A549 (cell line): ENCODE results near the gene CEP63. TPM values are rescaled to one million over a fixed set of nuclear protein-coding genes. Genes with fewer than 3 reads are reported as not detected.

Experiments used
- ATAC-seq, 2 experiments: fragments of 200-7000 bp in 1 of 2; fragments of >200 bp in 1 of 2; cut with Nextera tagmentation in 1 of 2; cut with Tn5 transposase in 1 of 2; 3 replicates each; pipeline versions ENCODE4 v1.8.0 to v1.9.1; 2018 to 2020; ENCODE audit warnings: mild to moderate bottlenecking in 1 of 2, moderate library complexity in 1 of 2
- CTCF ChIA-PET: fragments of 300-600 bp; sonication (Branson Sonifier 250); formaldehyde crosslinking; extraction: SDS; loops from one replicate; lab custom pipeline; 2021; ENCODE audit warnings: antibody characterized with exemption, inconsistent platforms; lab: Yijun Ruan, JAX
- POLR2A ChIA-PET: fragments of 350-600 bp; formaldehyde crosslinking; extraction: SDS; loops from one replicate; lab custom pipeline; 2021; ENCODE audit warnings: antibody characterized with exemption, inconsistent platforms; lab: Yijun Ruan, JAX
- DNase-seq, 2 experiments: peaks; one replicate each; pipeline versions ENCODE4 v3.0.0 to v3.0.0-alpha.2; 2011 to 2016; ENCODE audit warnings: low read depth in 1 of 2, low spot score in 1 of 2
- FAIRE-seq: peaks from 2 replicates; lab custom pipeline; 2011; peaks lifted over from hg19 to GRCh38; lab: Jason Lieb, UNC
- H3K27ac ChIP-seq, 2 experiments: fragments of >200 bp; sonication (Bioruptor Twin); formaldehyde crosslinking; 3 replicates each; pipeline ENCODE4 v1.5.1; 2016 to 2017
- H3K4me1 ChIP-seq: fragments of >200 bp; sonication (Bioruptor Twin); formaldehyde crosslinking; 3 replicates; pipeline ENCODE4 v1.6.1; 2016
- H3K4me2 ChIP-seq: fragments of >200 bp; sonication (Bioruptor Twin); formaldehyde crosslinking; 3 replicates; pipeline ENCODE4 v1.6.1; 2016
- H3K4me3 ChIP-seq: fragments of >200 bp; sonication (Bioruptor Twin); formaldehyde crosslinking; 3 replicates; pipeline ENCODE4 v1.5.1; 2016
- H3K9me3 ChIP-seq: fragments of >200 bp; sonication (Bioruptor Twin); formaldehyde crosslinking; 3 replicates; pipeline ENCODE4 v1.6.1; 2016
- CBX8 ChIP-seq: fragments of 200-600 bp; sonication (generic); IDR thresholded peaks from 2 replicates; pipeline ENCODE4 v1.6.1; 2016
- CEBPB ChIP-seq, 2 experiments: fragments of >200 bp in 1 of 2; sonication (Bioruptor Twin) in 1 of 2; formaldehyde crosslinking in 1 of 2; IDR thresholded peaks; 2 replicates each; pipeline ENCODE4 v1.6.1; 2012 to 2016
- CHD4 ChIP-seq: fragments of 200-600 bp; sonication (generic); IDR thresholded peaks from 2 replicates; pipeline ENCODE4 v1.6.1; 2016; ENCODE audit warnings: antibody characterized with exemption, mild to moderate bottlenecking, borderline replicate concordance
- EHMT2 ChIP-seq: fragments of 200-600 bp; sonication (generic); IDR thresholded peaks from 2 replicates; pipeline ENCODE4 v1.6.1; 2016; ENCODE audit warnings: antibody characterized with exemption, low read depth, mild to moderate bottlenecking, moderate library complexity
- ESRRA ChIP-seq: fragments of 150-350 bp; IDR thresholded peaks from 2 replicates; pipeline ENCODE4 v1.6.1; 2014; ENCODE audit warnings: mild to moderate bottlenecking, low read length, borderline replicate concordance
- HOXA7 ChIP-seq: fragments of 250-450 bp; sonication (Bioruptor Pico); IDR thresholded peaks from 2 replicates; pipeline ENCODE4 v1.5.0; 2020; ENCODE audit warnings: mild to moderate bottlenecking, moderate library complexity
- HOXB13 ChIP-seq: fragments of 250-450 bp; sonication (Bioruptor Pico); IDR thresholded peaks from 2 replicates; pipeline ENCODE4 v1.5.0; 2020; ENCODE audit warnings: low read depth, mild to moderate bottlenecking, moderate library complexity
- JUN ChIP-seq, 2 experiments: fragments of >200 bp; sonication (Bioruptor Twin); formaldehyde crosslinking; IDR thresholded peaks; 2 replicates in 1 of 2; 3 replicates in 1 of 2; pipeline ENCODE4 v1.6.1; 2016 to 2017
- KDM1A ChIP-seq: fragments of 200-600 bp; sonication (generic); IDR thresholded peaks from 2 replicates; pipeline ENCODE4 v1.6.1; 2016; ENCODE audit warnings: low read depth, mild to moderate bottlenecking
- KDM5A ChIP-seq: fragments of 200-600 bp; sonication (generic); IDR thresholded peaks from 2 replicates; pipeline ENCODE4 v1.6.1; 2016; ENCODE audit warnings: antibody characterized with exemption, mild to moderate bottlenecking
- MAFK ChIP-seq: fragments of 450-650 bp; IDR thresholded peaks from 2 replicates; pipeline ENCODE4 v1.6.1; 2014; ENCODE audit not compliant: partially characterized antibody
- NFE2L2 ChIP-seq: fragments of 150-350 bp; conservative IDR thresholded peaks from 2 replicates; pipeline ENCODE4 v1.6.1; 2014; ENCODE audit warnings: low read length
- NR3C1 ChIP-seq: fragments of >200 bp; sonication (Bioruptor Twin); formaldehyde crosslinking; IDR thresholded peaks from 3 replicates; pipeline ENCODE4 v1.6.1; 2017
- PHF8 ChIP-seq: fragments of 200-600 bp; sonication (generic); IDR thresholded peaks from 2 replicates; pipeline ENCODE4 v1.6.1; 2016; ENCODE audit warnings: low read depth, mild to moderate bottlenecking, antibody characterized with exemption, moderate library complexity, borderline replicate concordance
- POLR2A ChIP-seq: IDR thresholded peaks from 2 replicates; pipeline ENCODE4 v1.6.1; 2012; ENCODE audit warnings: mild to moderate bottlenecking, low read length
- RAD21 ChIP-seq, 2 experiments: fragments of >200 bp in 1 of 2; sonication (Bioruptor Twin) in 1 of 2; formaldehyde crosslinking in 1 of 2; IDR thresholded peaks in 1 of 2; conservative IDR thresholded peaks in 1 of 2; 2 replicates in 1 of 2; 3 replicates in 1 of 2; pipeline ENCODE4 v1.6.1; 2012 to 2018; ENCODE audit warnings: inconsistent platforms in 1 of 2
- SMC3 ChIP-seq: fragments of >200 bp; sonication (Bioruptor Twin); formaldehyde crosslinking; IDR thresholded peaks from 3 replicates; pipeline ENCODE4 v1.6.1; 2018; ENCODE audit warnings: inconsistent platforms
- TP53 ChIP-seq: fragments of 250-450 bp; sonication (Bioruptor Pico); IDR thresholded peaks from 2 replicates; pipeline ENCODE4 v1.5.0; 2021; ENCODE audit warnings: mild to moderate bottlenecking, moderate library complexity
- WGBS: methylation state at CpG from one replicate; pipeline ENCODE4 v1.1.6; 2017; ENCODE audit errors: missing lambda C conversion rate; 5-methylcytosine and 5-hydroxymethylcytosine counted together
- polyA plus RNA-seq, 4 experiments: library from polyadenylated mRNA; depleted of rRNA in 3 of 4; stranded (reverse); fragments of >200 nt; fragmentation: RNase III in 1 of 4; extraction: RNeasy Plus Mini Kit Qiagen cat#74134 plus additional on column Dnase treatment in 1 of 4; gene quantifications; 2 replicates in 3 of 4; 3 replicates in 1 of 4; pipeline ENCODE4 v1.2.3, GENCODE V29; 2011 to 2017
- TF ChIP-seq, protein P1 (sequence below): fragments of >200 bp; sonication (Bioruptor Twin); formaldehyde crosslinking; IDR thresholded peaks from 2 replicates; pipeline ENCODE4 v1.6.1; 2016
- TF ChIP-seq, protein P2 (sequence below): fragments of 250-450 bp; sonication (Bioruptor Pico); IDR thresholded peaks from 2 replicates; pipeline ENCODE4 v1.5.0; 2021; ENCODE audit warnings: mild to moderate bottlenecking, moderate library complexity, borderline replicate concordance
- TF ChIP-seq, protein P3 (sequence below): fragments of >200 bp; sonication (Bioruptor Twin); formaldehyde crosslinking; IDR thresholded peaks from 3 replicates; pipeline ENCODE4 v1.5.1; 2016
- TF ChIP-seq, protein P4 (sequence below): IDR thresholded peaks from 2 replicates; pipeline ENCODE4 v1.6.1; 2012

The CEP63 gene
- polyA plus RNA-seq, 2 of the 4 experiments (the other 2 are of a cell fraction) = 17.4 to 24.0 TPM

DNA sequence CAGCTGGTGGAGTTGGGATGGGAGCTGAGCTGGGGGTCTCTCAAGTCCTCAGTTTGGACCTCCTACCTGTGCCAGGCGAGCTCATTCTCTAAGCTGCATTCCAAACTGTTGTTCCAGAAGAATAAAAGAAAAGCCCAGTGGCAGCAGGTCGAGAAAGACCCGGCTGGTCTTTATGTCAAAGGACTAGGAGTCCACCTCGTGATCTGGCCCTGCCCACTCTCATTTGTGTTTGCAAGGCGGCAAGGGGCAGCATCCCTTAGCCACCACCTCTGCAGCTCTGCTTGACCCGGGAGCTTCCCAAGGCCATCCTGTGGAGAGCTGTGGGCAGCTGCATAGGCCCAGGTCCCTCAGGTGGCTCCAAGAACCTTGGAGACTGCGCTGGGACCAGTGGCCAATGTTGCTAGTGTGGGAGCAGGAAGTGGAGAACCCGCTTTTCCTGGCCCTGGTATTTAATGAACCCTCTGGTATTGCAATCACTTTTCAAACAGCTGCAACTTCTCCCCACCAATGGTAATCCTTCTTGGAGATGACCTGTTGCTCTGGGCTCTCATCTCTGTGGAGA is 134.1 kb downstream of the CEP63 start:
- no peak for DNase-seq
- no peak overlapping the region for H3K4me2 ChIP-seq
- no peak for ATAC-seq
- 50% methylated on average over 7 of the region's 8 CpGs for WGBS
- no peak overlapping the region for H3K27ac ChIP-seq
- TF ChIP-seq, protein P1, sequence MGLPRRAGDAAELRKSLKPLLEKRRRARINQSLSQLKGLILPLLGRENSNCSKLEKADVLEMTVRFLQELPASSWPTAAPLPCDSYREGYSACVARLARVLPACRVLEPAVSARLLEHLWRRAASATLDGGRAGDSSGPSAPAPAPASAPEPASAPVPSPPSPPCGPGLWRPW = no peak
- no peak for TF ChIP-seq ESRRA
- TF ChIP-seq CEBPB (IDR thresholded peaks at IDR 0.05) = no peak
- no peak for TF ChIP-seq SMC3
- TF ChIP-seq, protein P2, sequence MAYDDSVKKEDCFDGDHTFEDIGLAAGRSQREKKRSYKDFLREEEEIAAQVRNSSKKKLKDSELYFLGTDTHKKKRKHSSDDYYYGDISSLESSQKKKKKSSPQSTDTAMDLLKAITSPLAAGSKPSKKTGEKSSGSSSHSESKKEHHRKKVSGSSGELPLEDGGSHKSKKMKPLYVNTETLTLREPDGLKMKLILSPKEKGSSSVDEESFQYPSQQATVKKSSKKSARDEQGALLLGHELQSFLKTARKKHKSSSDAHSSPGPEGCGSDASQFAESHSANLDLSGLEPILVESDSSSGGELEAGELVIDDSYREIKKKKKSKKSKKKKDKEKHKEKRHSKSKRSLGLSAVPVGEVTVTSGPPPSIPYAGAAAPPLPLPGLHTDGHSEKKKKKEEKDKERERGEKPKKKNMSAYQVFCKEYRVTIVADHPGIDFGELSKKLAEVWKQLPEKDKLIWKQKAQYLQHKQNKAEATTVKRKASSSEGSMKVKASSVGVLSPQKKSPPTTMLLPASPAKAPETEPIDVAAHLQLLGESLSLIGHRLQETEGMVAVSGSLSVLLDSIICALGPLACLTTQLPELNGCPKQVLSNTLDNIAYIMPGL = no peak
- no peak for TF ChIP-seq PHF8
- TF ChIP-seq, protein P3, sequence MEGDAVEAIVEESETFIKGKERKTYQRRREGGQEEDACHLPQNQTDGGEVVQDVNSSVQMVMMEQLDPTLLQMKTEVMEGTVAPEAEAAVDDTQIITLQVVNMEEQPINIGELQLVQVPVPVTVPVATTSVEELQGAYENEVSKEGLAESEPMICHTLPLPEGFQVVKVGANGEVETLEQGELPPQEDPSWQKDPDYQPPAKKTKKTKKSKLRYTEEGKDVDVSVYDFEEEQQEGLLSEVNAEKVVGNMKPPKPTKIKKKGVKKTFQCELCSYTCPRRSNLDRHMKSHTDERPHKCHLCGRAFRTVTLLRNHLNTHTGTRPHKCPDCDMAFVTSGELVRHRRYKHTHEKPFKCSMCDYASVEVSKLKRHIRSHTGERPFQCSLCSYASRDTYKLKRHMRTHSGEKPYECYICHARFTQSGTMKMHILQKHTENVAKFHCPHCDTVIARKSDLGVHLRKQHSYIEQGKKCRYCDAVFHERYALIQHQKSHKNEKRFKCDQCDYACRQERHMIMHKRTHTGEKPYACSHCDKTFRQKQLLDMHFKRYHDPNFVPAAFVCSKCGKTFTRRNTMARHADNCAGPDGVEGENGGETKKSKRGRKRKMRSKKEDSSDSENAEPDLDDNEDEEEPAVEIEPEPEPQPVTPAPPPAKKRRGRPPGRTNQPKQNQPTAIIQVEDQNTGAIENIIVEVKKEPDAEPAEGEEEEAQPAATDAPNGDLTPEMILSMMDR = no peak
- TF ChIP-seq NR3C1 = no peak
- no peak for TF ChIP-seq HOXB13 (CRISPR knock-in tag)
- no peak for TF ChIP-seq HOXA7 (CRISPR knock-in tag)
- H3K4me3 ChIP-seq = no peak overlapping the region
- POLR2A ChIA-PET = no interaction called here
- no peak for FAIRE-seq
- H3K4me1 ChIP-seq = no peaks in the 10 kb centered on the region
- CTCF ChIA-PET = interaction anchor here (1.6 kb wide), 1 partner anchor 19 kb away, joined by 6 read pairs; no protein-coding TSS in a partner anchor
- no peaks in the 10 kb centered on the region for H3K9me3 ChIP-seq

DNA sequence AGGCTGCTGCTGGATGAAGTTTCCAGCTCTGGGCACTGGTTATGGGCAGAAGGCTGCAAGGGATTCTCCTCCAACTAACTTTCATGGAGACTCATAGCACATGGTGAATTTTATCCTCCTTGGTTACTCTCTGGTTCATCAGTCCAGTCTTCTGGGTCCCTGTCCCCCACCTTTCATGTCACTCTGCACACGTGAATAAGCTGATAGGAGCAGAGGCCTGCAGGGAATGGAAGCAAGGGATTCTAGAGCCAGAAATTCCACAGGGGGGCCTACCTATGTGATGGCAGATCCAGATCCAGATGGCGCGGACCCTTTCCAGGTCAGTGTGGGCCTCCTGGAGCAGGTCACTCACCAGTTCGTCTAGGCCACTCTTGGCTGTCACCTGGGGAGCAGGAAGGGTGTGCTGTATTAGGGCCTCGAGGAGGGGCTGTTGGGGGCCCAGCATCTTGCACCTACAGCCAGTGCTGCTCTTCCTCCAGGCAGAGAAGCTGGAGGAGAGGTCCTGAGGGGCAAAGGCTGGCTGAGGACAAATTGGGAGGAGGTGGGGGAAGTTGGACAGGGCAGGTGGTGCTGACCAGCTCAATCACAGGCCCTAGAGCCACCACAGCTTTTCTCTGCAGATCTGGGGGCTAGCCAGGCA is 134.7 kb downstream of the CEP63 start:
- no peak for ATAC-seq
- CTCF ChIA-PET = interaction anchor here (1.2 kb wide), 1 partner anchor 20 kb away, joined by 3 read pairs; no protein-coding TSS in a partner anchor
- no peaks in the 10 kb centered on the region for H3K4me1 ChIP-seq

More for the DNA sequence above, 134.7 kb downstream of the CEP63 start:
- DNase-seq (no peak), FAIRE-seq (no peak)
- H3K9me3 ChIP-seq = no peaks in the 10 kb centered on the region
- H3K4me2 ChIP-seq = no peak overlapping the region
- 62% methylated on average over 4 of the region's 5 CpGs for whole genome bisulfite sequencing
- POLR2A ChIA-PET = no interaction called here
- no peak for TF ChIP-seq CHD4
- no peak for TF ChIP-seq MAFK
- TF ChIP-seq CBX8 = no peak
- TF ChIP-seq KDM1A = no peak
- TF ChIP-seq CEBPB (IDR thresholded peaks at IDR 0.05) = no peak
- no peak for TF ChIP-seq JUN (IDR thresholded peaks at IDR 0.05)
- TF ChIP-seq, protein P2 = no peak
- no peak for TF ChIP-seq PHF8
- no peak for TF ChIP-seq TP53
- no peak for TF ChIP-seq NFE2L2
- no peak for TF ChIP-seq POLR2A
- no peak for TF ChIP-seq HOXA7 (CRISPR knock-in tag)
- no peak for TF ChIP-seq KDM5A
- TF ChIP-seq EHMT2 = no peak
- TF ChIP-seq, protein P4, sequence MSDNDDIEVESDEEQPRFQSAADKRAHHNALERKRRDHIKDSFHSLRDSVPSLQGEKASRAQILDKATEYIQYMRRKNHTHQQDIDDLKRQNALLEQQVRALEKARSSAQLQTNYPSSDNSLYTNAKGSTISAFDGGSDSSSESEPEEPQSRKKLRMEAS = no peak
- TF ChIP-seq ESRRA = no peak
- no peak for TF ChIP-seq RAD21 (conservative IDR thresholded peaks at IDR 0.05 in 1 of 2, IDR thresholded peaks at IDR 0.05 in 1 of 2)
- H3K27ac ChIP-seq = no peak overlapping the region
- H3K4me3 ChIP-seq = no peak overlapping the region
